HEK293 (cell line): Measurements from ENCODE around the gene PARD3.

Source experiments
- CTCF ChIP-seq: fragments of 450-650 bp; formaldehyde crosslinking; IDR thresholded peaks from 2 replicates; pipeline ENCODE4 v1.5.1; 2016; ENCODE audit warnings: missing biosample characterization, missing genetic modification characterization
- SP2 ChIP-seq: fragments of 450-650 bp; formaldehyde crosslinking; IDR thresholded peaks from 2 replicates; pipeline ENCODE4 v1.5.1; 2016; ENCODE audit warnings: missing biosample characterization, missing genetic modification characterization
- ZNF140 ChIP-seq: fragments of 450-650 bp; formaldehyde crosslinking; IDR thresholded peaks from 2 replicates; pipeline ENCODE4 v1.5.1; 2016; ENCODE audit warnings: missing biosample characterization, missing genetic modification characterization
- ZNF394 ChIP-seq: fragments of 450-650 bp; formaldehyde crosslinking; IDR thresholded peaks from 2 replicates; pipeline ENCODE4 v1.5.1; 2016; ENCODE audit warnings: missing biosample characterization, missing genetic modification characterization, mild to moderate bottlenecking, moderate library complexity, borderline replicate concordance
- ZNF449 ChIP-seq: fragments of 450-650 bp; formaldehyde crosslinking; IDR thresholded peaks from 2 replicates; pipeline ENCODE4 v1.5.1; 2017; ENCODE audit warnings: missing biosample characterization, mild to moderate bottlenecking, missing genetic modification characterization, moderate library complexity
- ZNF510 ChIP-seq: fragments of 450-650 bp; formaldehyde crosslinking; IDR thresholded peaks from 2 replicates; pipeline ENCODE4 v1.5.1; 2018; ENCODE audit warnings: mild to moderate bottlenecking, missing genetic modification characterization, missing biosample characterization; ENCODE audit not compliant: insufficient replicate concordance
- ZNF530 ChIP-seq: fragments of 450-650 bp; formaldehyde crosslinking; IDR thresholded peaks from 2 replicates; pipeline ENCODE4 v1.5.1; 2016; ENCODE audit warnings: low read depth, missing biosample characterization, missing genetic modification characterization
- ZNF596 ChIP-seq: fragments of 450-650 bp; IDR thresholded peaks from 2 replicates; pipeline ENCODE4 v1.5.0; 2018; ENCODE audit warnings: missing biosample characterization, mild to moderate bottlenecking, missing genetic modification characterization, moderate library complexity
- TF ChIP-seq, protein P1 (sequence below): fragments of 450-650 bp; formaldehyde crosslinking; IDR thresholded peaks from 2 replicates; pipeline ENCODE4 v1.5.1; 2016; ENCODE audit warnings: missing biosample characterization, missing genetic modification characterization, low read depth

DNA sequence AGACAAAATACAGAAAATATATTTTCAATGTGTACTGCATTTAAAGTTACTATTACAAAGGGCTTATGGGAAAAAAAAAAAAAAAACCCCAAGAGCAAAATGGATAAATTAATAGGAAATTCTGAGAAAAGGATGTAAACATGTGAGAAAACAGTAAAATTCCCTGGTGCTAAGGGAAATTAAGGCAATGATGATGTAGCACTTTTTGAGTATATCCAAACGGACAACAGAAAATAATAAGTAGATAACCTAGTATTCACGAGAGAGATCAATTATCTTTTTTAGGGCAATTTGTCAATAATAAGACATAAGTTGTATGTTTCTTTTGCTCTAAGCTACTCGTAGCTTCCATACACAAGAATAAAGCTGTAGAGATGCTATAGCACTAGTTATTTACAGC is 80.2 kb downstream of the PARD3 start:
- TF ChIP-seq CTCF (no peak), ZNF510 (tag by site-specific recombination) (no peak), ZNF530 (no peak), ZNF596 (tag by site-specific recombination) (no peak), ZNF140 (no peak), ZNF449 (no peak), ZNF394 (tag by site-specific recombination) (no peak), SP2 (no peak)
- TF ChIP-seq, protein P1, sequence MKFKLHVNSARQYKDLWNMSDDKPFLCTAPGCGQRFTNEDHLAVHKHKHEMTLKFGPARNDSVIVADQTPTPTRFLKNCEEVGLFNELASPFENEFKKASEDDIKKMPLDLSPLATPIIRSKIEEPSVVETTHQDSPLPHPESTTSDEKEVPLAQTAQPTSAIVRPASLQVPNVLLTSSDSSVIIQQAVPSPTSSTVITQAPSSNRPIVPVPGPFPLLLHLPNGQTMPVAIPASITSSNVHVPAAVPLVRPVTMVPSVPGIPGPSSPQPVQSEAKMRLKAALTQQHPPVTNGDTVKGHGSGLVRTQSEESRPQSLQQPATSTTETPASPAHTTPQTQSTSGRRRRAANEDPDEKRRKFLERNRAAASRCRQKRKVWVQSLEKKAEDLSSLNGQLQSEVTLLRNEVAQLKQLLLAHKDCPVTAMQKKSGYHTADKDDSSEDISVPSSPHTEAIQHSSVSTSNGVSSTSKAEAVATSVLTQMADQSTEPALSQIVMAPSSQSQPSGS = no peak
